Activated CD4-positive, alpha-beta T cell treated with anti-CD3 and anti-CD28 coated beads, Interleukin-2, amount 50 U/mL, for 1 hour (primary cell): Measurements from ENCODE around the gene GLI3.

Experiments
- DNase-seq: peaks from one replicate; pipeline ENCODE4 v3.0.0-alpha.2; 2020

The GLI3 gene

GRCh38 chr7:41956705-41957104 is 280.3 kb downstream of the GLI3 start:
- no peak for DNase-seq

- DNase-seq, result no peak
Observed at GRCh38 chr7:41955893-41956675, 280.9 kb downstream of the GLI3 start.

GRCh38 chr7:41955451-41955850 is 281.6 kb downstream of the GLI3 start:
- DNase-seq, result no peak

- no peak for DNase-seq
Observed at GRCh38 chr7:41954976-41955375, 282.0 kb downstream of the GLI3 start.

- no peak for DNase-seq
Observed at GRCh38 chr7:41948503-41948902, 288.5 kb downstream of the GLI3 start.

- peak; percentile 57 for DNase-seq
Observed at GRCh38 chr7:41943094-41943577, 293.9 kb downstream of the GLI3 start.

GRCh38 chr7:41942468-41943093 is 294.4 kb downstream of the GLI3 start:
- DNase-seq, result no peak

- peak; percentile 32 for DNase-seq
Observed at GRCh38 chr7:41940760-41941343, 296.2 kb downstream of the GLI3 start.

GRCh38 chr7:41938371-41938770 is 298.6 kb downstream of the GLI3 start:
- DNase-seq, result no peak

GRCh38 chr7:41933427-41933826 is 303.6 kb downstream of the GLI3 start:
- no peak for DNase-seq

GRCh38 chr7:41931263-41931646 is 305.8 kb downstream of the GLI3 start:
- no peak for DNase-seq

GRCh38 chr7:41930538-41931262 is 306.3 kb downstream of the GLI3 start:
- DNase-seq, result no peak

- no peak for DNase-seq
Observed at GRCh38 chr7:41928781-41929180, 308.2 kb downstream of the GLI3 start.

- no peak for DNase-seq
Observed at GRCh38 chr7:41928166-41928565, 308.8 kb downstream of the GLI3 start.

- DNase-seq, result no peak
Observed at GRCh38 chr7:41927380-41927779, 309.6 kb downstream of the GLI3 start.

GRCh38 chr7:41925946-41926345 is 311.1 kb downstream of the GLI3 start:
- no peak for DNase-seq

- no peak for DNase-seq
Observed at GRCh38 chr7:41924796-41925195, 312.2 kb downstream of the GLI3 start.

- DNase-seq, result no peak
Observed at GRCh38 chr7:41922373-41922772, 314.6 kb downstream of the GLI3 start.

GRCh38 chr7:41921453-41921981 is 315.5 kb downstream of the GLI3 start:
- DNase-seq, result no peak

GRCh38 chr7:41918597-41918996 is 318.4 kb downstream of the GLI3 start:
- no peak for DNase-seq

GRCh38 chr7:41916450-41916927 is 320.5 kb downstream of the GLI3 start:
- no peak for DNase-seq

- no peak for DNase-seq
Observed at GRCh38 chr7:41915871-41916270, 321.1 kb downstream of the GLI3 start.
